H7 (cell line): Measurements from ENCODE around the gene MAP4K2. TPM values are rescaled to one million over a fixed set of nuclear protein-coding genes. Genes with fewer than 3 reads are reported as not detected.

Experiments
- DNase-seq: peaks from one replicate; pipeline ENCODE4 v3.0.0; 2012
- H3K27me3 ChIP-seq: 2 replicates; pipeline ENCODE4 v1.6.0; 2011; ENCODE audit warnings: mild to moderate bottlenecking, low read length; ENCODE audit not compliant: control insufficient read depth, insufficient read depth
- H3K36me3 ChIP-seq: replicated peaks from 2 replicates; pipeline ENCODE4 v1.5.1; 2011; ENCODE audit warnings: low read length; ENCODE audit not compliant: control insufficient read depth, insufficient read depth
- H3K4me3 ChIP-seq: 2 replicates; pipeline ENCODE4 v1.5.1; 2011; ENCODE audit warnings: low read depth, mild to moderate bottlenecking, control low read depth, low read length, moderate library complexity; ENCODE audit not compliant: insufficient read depth
- total RNA-seq: library from RNA; depleted of rRNA; stranded (reverse); fragments of >200 nt; shearing (Covaris generic); gene quantifications from 2 replicates; pipeline ENCODE4 v1.2.3, GENCODE V29; 2014

The MAP4K2 gene
- total RNA-seq, 1 experiment from 2014 or later: 29.7 TPM

DNA sequence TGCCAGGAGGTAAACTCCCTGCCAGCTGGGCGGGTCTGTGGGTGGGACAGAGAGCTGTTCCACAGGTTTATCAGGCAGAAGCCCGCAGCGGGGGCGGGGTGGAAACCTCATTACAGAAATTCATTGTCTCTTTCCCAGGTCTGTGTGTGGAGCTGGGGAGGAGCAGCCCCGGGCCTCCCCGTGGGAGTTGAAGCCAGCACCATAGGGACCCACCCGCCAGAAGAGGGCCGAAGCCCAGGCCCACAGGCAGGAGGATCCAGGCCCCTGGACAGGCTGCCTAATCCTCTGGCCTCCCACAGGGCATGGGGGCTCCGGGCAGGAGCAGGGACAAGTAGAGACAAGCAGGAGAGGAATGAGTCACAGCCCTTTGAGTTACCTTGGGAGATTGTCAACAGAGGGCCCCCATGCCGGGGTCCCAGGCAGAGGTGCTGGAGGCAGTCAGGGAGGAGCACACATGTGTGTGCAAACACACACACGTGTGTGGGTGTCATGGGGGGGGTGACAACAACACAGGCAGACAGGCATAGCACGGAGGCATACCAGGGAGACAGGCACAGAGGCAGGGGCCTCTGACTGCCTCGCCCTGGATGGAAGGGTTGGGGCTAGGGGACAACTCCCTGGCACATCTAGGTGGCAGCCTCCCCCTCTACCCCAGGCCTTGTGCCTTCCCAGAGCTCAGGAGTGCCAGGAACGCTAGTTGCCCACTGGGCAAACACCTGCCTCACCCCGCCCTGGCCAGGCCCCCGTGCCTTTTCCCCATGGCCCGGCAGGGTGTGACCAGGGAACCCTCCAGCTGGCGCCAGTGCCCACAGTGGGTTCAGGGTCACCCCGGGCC, 40.1 kb upstream of the MAP4K2 start:
- no peak overlapping the region for H3K4me3 ChIP-seq
- H3K36me3 ChIP-seq: peaks cover 2% of the 10 kb centered on the region
- DNase-seq: peak; percentile 86
- H3K27me3 ChIP-seq: peaks cover 6% of the 10 kb centered on the region; the same call in 1 of the 2 replicates

DNA sequence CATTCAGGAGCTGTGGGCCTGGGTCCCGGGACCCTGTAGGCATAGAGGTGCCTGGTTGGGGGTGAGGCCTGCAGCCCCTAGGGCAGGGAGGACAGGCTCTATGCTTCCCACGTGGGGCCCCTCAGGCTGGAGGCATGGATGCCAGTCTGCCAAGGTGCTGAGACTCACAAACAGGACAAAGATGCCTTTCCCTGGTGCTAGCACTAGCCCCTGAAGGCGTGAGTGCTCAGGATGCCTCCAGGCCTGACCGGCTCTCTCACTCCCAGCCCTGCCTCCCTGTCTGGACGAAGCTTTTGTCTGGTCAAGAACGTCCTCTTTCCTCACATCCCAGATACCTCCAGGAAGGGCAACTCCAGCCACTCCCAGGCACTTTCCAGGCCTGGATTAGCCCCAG, 39.3 kb upstream of the MAP4K2 start:
- H3K36me3 ChIP-seq: peaks cover 2% of the 10 kb centered on the region
- H3K4me3 ChIP-seq: no peak overlapping the region
- DNase-seq: no peak
- peaks cover 6% of the 10 kb centered on the region; the same call in 1 of the 2 replicates for H3K27me3 ChIP-seq

GRCh38 chr11:64841592-64842365, 38.8 kb upstream of the MAP4K2 start:
- peaks cover 6% of the 10 kb centered on the region; the same call in 1 of the 2 replicates for H3K27me3 ChIP-seq
- H3K36me3 ChIP-seq: peaks cover 2% of the 10 kb centered on the region
- no peak overlapping the region for H3K4me3 ChIP-seq
- peak; percentile 80 for DNase-seq

- Histone ChIP-seq H3K4me3 (no peak overlapping the region), H3K27me3 (peaks cover 6% of the 10 kb centered on the region; the same call in 1 of the 2 replicates), H3K36me3 (peaks cover 2% of the 10 kb centered on the region)
- no peak for DNase-seq
Observed at GRCh38 chr11:64839887-64840782, 37.1 kb upstream of the MAP4K2 start.

GRCh38 chr11:64839335-64839734, 36.3 kb upstream of the MAP4K2 start:
- Histone ChIP-seq H3K4me3 (no peak overlapping the region), H3K27me3 (peaks cover 6% of the 10 kb centered on the region; the same call in 1 of the 2 replicates), H3K36me3 (peaks cover 2% of the 10 kb centered on the region)
- DNase-seq: no peak

- no peak for DNase-seq
- H3K36me3 ChIP-seq: peaks cover 4% of the 10 kb centered on the region
- no peak overlapping the region for H3K4me3 ChIP-seq
- H3K27me3 ChIP-seq: peaks cover 1% of the 10 kb centered on the region; the same call in 1 of the 2 replicates
Observed at GRCh38 chr11:64838600-64839334, 35.8 kb upstream of the MAP4K2 start.

- peaks cover 5% of the 10 kb centered on the region for H3K36me3 ChIP-seq
- H3K27me3 ChIP-seq: no peaks in the 10 kb centered on the region
- no peak overlapping the region for H3K4me3 ChIP-seq
- no peak for DNase-seq
Observed at GRCh38 chr11:64837887-64838351, 34.9 kb upstream of the MAP4K2 start.

DNA sequence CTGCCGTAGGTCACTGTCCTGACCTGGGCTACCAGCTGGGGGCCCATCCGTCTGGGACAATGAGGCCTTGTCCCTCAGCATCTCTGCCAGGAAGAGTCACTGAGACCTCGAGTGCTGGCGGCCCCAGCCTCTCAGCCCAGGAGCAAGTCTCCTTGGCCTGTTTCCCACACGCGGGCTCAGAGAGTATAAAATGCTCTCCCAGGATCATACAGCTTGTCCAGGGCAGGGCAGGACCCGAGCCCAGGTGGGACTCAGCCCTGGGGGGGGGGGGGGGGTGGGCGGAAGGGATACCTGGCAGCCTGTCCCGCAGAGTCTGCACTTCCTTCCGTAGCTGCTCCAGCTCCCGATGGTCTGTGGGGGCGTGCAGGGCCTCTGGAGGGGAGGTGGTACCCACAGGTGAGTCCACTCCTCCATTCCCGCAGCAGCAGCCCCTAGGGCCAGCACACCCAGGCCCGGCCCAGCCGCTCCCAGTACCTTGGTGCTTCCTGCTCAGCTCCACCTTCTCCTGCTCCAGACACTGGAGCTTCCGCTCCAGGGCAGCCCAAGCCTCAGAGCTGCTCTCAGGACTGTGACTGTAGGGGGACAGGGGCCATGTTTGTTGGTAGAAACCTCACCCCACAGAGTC, 33.5 kb upstream of the MAP4K2 start:
- no peaks in the 10 kb centered on the region for H3K27me3 ChIP-seq
- peaks cover 5% of the 10 kb centered on the region for H3K36me3 ChIP-seq
- no peak for DNase-seq

GRCh38 chr11:64835616-64836447, 32.8 kb upstream of the MAP4K2 start:
- H3K4me3 ChIP-seq: no peak overlapping the region
- peaks cover 6% of the 10 kb centered on the region for H3K36me3 ChIP-seq
- no peaks in the 10 kb centered on the region for H3K27me3 ChIP-seq
- DNase-seq: no peak

More for the DNA sequence above, 33.5 kb upstream of the MAP4K2 start:
- H3K4me3 ChIP-seq: no peak overlapping the region

- DNase-seq: no peak
- no peaks in the 10 kb centered on the region for H3K27me3 ChIP-seq
- peaks cover 6% of the 10 kb centered on the region for H3K36me3 ChIP-seq
- H3K4me3 ChIP-seq: no peak overlapping the region
Observed at GRCh38 chr11:64834723-64835615, 32.0 kb upstream of the MAP4K2 start.

DNA sequence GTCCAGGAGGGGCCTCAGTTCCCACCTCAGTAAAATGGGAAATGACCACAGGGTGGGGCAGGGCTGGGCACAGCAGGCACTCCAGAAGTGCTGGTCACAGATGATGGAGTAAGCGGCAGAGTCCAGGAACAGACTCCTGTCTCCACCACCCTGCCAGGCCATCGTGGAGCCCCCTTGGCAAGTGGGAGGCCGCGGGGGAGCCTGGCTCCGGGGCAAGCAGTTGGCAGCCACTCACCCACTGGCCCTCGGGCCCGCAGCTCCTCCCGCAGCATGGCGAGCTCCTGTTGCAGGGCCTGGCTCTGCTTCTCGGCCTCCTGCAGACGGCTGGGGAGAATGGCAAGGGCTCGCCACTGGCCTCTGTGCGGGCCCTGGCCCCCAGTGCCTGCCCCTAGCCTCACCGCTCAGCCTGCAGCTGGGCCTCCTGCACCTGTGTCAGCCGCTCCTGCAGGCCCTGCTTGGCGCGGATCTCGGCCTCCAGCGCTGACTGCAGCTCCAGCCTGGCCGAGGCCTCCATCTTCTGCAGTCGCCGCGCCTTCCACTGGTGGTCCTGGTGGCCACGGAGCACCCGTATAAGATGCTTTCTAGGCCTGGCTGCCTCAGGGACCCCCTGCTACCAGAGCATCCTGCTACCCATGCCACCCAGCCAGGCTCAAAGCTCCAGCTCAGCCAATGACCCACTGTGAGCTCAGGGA, 31.2 kb upstream of the MAP4K2 start:
- Histone ChIP-seq H3K4me3 (no peak overlapping the region), H3K27me3 (no peaks in the 10 kb centered on the region), H3K36me3 (peaks cover 4% of the 10 kb centered on the region)
- DNase-seq: no peak
